Measurements from ENCODE around the gene FAM43A.
A peak's percentile ranks its signal among the peaks of the same experiment; 100 is the strongest.

Gene FAM43A

GRCh38 chr3:194675680-194676079 lies 10.0 kb upstream of the FAM43A start:
- no peak for DNase-seq (ENCODE audit: low read depth in 2 of 2)

- DNase-seq (ENCODE audit: low read depth in 2 of 2), result no peak
Measured at GRCh38 chr3:194676471-194676870, 9.2 kb upstream of the FAM43A start.

GRCh38 chr3:194680888-194681615 lies 4.6 kb upstream of the FAM43A start:
- no peak for DNase-seq (ENCODE audit: low read depth in 2 of 2)

- DNase-seq (ENCODE audit: low read depth in 2 of 2), result no peak
Measured at GRCh38 chr3:194682189-194682693, 3.4 kb upstream of the FAM43A start.

GRCh38 chr3:194682694-194683310 lies 2.9 kb upstream of the FAM43A start:
- DNase-seq (ENCODE audit: low read depth in 2 of 2), result peak in 1 of 2 experiments; percentile 54

- DNase-seq (ENCODE audit: low read depth in 2 of 2), result no peak
Measured at GRCh38 chr3:194683380-194683779, 2.3 kb upstream of the FAM43A start.

- no peak for DNase-seq (ENCODE audit: low read depth in 2 of 2)
Measured at GRCh38 chr3:194685065-194685717, 492 bp upstream of the FAM43A start.

- no peak for DNase-seq (ENCODE audit: low read depth in 2 of 2)
Measured at GRCh38 chr3:194686414-194686815, 732 bp downstream of the FAM43A start.

GRCh38 chr3:194686816-194687637 lies 1.3 kb downstream of the FAM43A start:
- DNase-seq (ENCODE audit: low read depth in 2 of 2), result no peak

- no peak for DNase-seq (ENCODE audit: low read depth in 2 of 2)
Measured at GRCh38 chr3:194687638-194688199, 2.0 kb downstream of the FAM43A start.

- no peak for DNase-seq (ENCODE audit: low read depth in 2 of 2)
Measured at GRCh38 chr3:194688200-194688740, 2.6 kb downstream of the FAM43A start.

- DNase-seq (ENCODE audit: low read depth in 2 of 2), result no peak
Measured at GRCh38 chr3:194688946-194689345, 3.3 kb downstream of the FAM43A start.

GRCh38 chr3:194689493-194689944 lies 3.8 kb downstream of the FAM43A start:
- DNase-seq (ENCODE audit: low read depth in 2 of 2), result peak in 1 of 2 experiments; percentile 52

GRCh38 chr3:194690501-194691372 lies 5.1 kb downstream of the FAM43A start:
- no peak for DNase-seq (ENCODE audit: low read depth in 2 of 2)

GRCh38 chr3:194691481-194692283 lies 6.0 kb downstream of the FAM43A start:
- no peak for DNase-seq (ENCODE audit: low read depth in 2 of 2)

- no peak for DNase-seq (ENCODE audit: low read depth in 2 of 2)
Measured at GRCh38 chr3:194696702-194697101, 11.0 kb downstream of the FAM43A start.

- DNase-seq (ENCODE audit: low read depth in 2 of 2), result no peak
Measured at GRCh38 chr3:194702545-194702944, 16.9 kb downstream of the FAM43A start.

- no peak for DNase-seq (ENCODE audit: low read depth in 2 of 2)
Measured at GRCh38 chr3:194705227-194705626, 19.5 kb downstream of the FAM43A start.

- DNase-seq (ENCODE audit: low read depth in 2 of 2), result no peak
Measured at GRCh38 chr3:194705761-194706160, 20.1 kb downstream of the FAM43A start.

Measured in fibroblast of skin of left biceps (primary cell).